GM21737 (cell line): ENCODE results near the gene SDHB.

ENCODE experiments used
- ATAC-seq: cut with Tn5 transposase; IDR thresholded peaks from one replicate; pipeline ENCODE4 v1.9.1; 2021; ENCODE audit warnings: mild to moderate bottlenecking, moderate library complexity; ENCODE audit not compliant: unreplicated experiment

SDHB gene

GRCh38 chr1:17053685-17054410 is at the start of gene SDHB:
TSS of gene SDHB (minus strand) at chr1:17054032. CDS start at chr1:17054019, 13 bp downstream.
- ATAC-seq: peak; percentile 98

GRCh38 chr1:17102232-17102631 is 48.4 kb upstream of the SDHB start:
- ATAC-seq: no peak

DNA sequence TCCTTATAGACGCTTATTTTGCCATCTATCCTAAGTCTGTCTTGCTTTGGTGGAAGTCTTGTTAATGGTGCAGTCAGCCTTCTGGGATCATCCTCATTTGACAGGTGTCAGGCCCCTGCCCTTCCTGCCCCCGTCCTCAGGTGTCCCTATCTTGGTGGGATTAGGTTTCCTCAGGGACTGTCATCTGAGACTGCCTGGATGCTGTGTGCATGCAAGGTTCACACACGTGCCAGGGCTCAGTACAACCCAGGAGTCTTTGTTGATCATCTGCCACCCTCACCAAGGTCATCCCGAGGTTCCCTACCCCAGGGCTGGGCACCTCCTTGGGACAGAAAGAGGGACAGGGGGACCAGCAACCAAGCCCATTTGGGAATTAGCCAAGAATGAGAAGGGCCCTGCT is 47.4 kb upstream of the SDHB start:
- ATAC-seq: no peak

DNA sequence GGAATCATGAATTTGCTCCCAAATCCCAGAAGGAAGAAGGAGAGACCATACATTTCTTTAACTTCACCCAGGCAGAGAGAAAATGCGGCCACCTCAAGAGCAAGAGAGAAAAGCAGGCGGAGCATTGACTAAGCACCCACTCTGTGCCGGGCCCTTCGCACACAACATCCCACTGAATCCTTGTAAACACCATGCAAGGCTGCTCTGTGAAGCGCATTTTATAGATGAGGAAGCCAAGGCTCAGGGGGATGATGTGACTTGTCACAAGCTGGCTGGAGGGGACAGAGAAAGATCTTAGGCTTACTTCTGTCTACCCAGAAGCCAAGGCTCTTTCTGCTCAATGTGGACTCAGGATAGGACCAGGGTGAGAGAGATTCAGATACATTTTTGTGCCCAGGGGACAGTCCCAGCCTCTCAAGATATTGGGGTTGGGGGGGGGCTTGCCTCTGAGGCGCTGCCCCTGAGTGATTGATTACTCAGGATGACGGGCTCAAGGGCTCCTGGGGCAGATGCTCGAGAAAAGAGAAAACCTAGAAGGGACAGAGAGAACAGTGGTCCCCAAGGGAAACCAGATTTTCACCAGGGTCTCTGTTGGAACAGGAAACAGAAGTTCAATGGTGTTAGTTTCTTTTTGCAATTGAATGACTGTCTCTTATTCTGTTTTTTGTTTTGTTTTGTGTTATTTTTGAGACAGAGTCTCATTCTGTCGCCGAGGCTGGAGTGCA is 45.9 kb upstream of the SDHB start:
- no peak for ATAC-seq

DNA sequence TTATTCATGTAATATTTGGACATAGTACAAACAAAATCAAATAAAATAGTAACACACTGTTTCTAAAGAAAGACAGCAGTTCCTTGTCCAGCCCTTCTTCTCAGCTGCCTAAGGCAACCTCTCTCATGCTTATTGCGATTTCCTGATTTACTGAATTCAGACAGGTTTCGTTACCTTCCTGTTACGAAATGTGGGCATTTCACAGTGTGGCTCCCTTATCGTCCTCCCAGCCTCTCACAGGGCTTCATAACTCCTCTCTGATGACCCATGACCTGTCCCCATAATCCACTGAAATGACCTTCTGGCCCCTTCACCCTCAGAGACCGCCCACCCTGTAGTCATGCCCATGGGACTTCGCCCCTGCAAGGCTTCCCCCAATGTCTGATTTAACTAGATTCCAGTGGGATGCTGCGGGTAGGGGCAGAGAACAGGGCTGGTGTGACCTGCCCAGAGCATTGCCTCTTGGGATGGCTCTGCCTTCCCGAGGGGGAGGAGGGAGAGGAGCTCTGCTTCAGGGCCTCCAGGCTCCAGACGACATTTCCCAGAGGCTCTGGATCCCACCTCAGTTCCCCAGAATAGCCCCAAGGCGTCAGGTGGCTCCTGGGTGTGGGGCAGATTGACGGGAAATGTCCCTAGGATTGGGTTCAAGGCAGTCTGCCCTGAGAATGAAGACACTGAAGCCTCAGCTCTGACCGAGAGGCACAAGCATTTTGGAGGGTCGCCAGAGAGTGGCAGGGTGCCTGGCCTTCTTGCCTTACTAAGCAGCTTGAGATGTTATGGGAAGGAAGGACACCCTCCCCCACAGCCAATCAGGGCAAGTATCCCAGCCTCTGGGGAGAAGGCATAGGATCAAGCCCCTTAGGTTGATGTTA is 44.9 kb upstream of the SDHB start:
- no peak for ATAC-seq

- no peak for ATAC-seq
Measured at GRCh38 chr1:17097787-17098186, 44.0 kb upstream of the SDHB start.

- ATAC-seq: no peak
Measured at GRCh38 chr1:17097147-17097546, 43.3 kb upstream of the SDHB start.

- ATAC-seq: no peak
Measured at GRCh38 chr1:17096584-17096983, 42.8 kb upstream of the SDHB start.

- no peak for ATAC-seq
Measured at GRCh38 chr1:17095141-17095540, 41.3 kb upstream of the SDHB start.

GRCh38 chr1:17094664-17095063 is 40.8 kb upstream of the SDHB start:
- no peak for ATAC-seq

DNA sequence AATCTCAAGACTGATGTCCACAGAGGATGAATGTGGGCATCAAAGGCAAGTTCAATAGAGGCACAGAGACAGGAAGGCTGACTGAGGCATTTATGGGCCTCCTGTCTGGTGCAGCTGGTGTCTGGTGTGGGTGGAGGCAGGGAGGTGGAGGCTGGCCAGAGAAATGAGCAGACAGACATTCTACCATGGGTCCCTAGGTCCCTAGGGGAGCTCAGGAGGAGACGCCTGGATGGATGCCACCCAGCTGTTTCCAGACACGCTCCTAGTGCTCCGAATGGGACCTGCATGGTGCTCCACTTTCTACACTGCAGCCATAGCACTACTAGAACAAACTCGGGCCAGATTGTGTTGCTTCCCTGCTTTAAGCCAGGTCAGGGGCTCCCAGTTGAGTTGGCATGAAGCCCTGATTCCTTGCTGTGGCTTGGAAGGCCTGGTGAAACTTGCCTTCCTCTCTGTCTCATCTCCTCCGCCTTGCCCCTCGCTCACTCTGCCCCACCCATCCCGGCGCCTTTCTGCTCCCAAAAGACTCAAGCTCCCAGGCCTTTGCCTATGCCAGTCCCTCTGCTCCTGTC is 40.1 kb upstream of the SDHB start:
- no peak for ATAC-seq

- no peak for ATAC-seq
Measured at GRCh38 chr1:17091252-17091651, 37.4 kb upstream of the SDHB start.

GRCh38 chr1:17089506-17089905 is 35.7 kb upstream of the SDHB start:
- no peak for ATAC-seq

DNA sequence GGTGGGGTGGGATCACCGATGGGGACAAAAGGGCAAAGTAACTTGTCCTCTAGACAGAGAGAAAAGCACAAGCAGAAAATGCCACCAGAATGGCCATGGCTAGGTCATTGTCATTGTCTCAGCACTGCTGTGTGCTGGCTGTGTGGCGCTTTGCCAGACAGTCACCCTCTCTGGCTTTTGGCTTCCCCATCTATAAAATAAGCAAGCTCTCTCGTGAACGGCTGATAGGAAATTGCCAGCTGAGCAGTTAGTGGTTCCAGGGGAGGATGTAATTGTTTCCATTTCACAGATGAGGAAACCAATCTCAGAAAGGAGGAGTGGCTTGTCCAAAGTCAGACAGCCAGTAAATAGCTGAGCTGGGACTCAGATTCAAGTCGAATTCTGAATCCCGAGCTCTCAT is 32.9 kb upstream of the SDHB start:
- no peak for ATAC-seq

GRCh38 chr1:17084787-17085186 is 31.0 kb upstream of the SDHB start:
- ATAC-seq: no peak

- ATAC-seq: no peak
Measured at GRCh38 chr1:17082761-17083160, 28.9 kb upstream of the SDHB start.

DNA sequence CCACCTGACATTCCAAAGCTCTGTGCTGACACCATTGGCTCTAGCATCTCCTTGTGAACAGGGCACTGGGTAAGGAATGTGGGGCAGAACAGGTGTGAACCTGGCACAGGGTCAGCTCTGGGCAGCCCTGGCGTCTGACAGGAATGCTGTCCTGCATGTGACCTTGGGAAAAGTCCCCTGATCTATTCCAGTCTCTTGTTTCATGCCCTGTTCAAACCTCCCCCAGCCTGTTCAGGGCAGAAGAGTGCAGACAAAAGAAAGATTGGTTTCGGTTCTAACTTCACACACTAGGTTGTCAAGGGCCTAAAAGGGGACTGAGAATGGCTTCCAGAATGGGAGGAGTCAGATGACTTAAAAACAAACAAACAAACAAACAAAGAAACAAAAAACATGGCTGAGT is 27.6 kb upstream of the SDHB start:
- ATAC-seq: no peak

DNA sequence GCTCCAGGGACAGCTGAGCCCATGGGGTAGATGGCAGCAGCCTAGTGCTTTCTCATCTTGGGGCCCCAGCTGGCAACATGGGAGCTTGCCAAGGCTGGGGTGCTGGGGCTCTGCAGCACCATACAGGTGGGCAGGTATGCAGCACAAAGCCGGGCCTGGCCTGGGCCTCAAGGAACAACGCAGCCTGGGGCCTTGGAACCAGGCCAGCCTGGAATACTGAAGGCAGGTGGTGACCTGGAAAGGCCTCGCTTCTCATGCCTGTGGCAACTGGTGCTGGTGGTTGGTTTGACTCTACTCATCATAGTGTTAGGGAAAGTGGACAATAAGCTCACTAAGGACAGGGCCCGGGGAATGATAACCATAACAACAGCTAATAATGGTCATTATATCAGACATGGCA is 27.0 kb upstream of the SDHB start:
- no peak for ATAC-seq

GRCh38 chr1:17080085-17080759 is 26.4 kb upstream of the SDHB start:
- no peak for ATAC-seq

- no peak for ATAC-seq
Measured at GRCh38 chr1:17078991-17079868, 25.4 kb upstream of the SDHB start.
